ENCODE data around the gene KATNB1.

KATNB1 gene

GRCh38 chr16:57798953-57799599, 63.5 kb downstream of the KATNB1 start:
- DNase-seq: no peak

- DNase-seq: no peak
Observed at GRCh38 chr16:57799600-57800199, 64.1 kb downstream of the KATNB1 start.

DNA sequence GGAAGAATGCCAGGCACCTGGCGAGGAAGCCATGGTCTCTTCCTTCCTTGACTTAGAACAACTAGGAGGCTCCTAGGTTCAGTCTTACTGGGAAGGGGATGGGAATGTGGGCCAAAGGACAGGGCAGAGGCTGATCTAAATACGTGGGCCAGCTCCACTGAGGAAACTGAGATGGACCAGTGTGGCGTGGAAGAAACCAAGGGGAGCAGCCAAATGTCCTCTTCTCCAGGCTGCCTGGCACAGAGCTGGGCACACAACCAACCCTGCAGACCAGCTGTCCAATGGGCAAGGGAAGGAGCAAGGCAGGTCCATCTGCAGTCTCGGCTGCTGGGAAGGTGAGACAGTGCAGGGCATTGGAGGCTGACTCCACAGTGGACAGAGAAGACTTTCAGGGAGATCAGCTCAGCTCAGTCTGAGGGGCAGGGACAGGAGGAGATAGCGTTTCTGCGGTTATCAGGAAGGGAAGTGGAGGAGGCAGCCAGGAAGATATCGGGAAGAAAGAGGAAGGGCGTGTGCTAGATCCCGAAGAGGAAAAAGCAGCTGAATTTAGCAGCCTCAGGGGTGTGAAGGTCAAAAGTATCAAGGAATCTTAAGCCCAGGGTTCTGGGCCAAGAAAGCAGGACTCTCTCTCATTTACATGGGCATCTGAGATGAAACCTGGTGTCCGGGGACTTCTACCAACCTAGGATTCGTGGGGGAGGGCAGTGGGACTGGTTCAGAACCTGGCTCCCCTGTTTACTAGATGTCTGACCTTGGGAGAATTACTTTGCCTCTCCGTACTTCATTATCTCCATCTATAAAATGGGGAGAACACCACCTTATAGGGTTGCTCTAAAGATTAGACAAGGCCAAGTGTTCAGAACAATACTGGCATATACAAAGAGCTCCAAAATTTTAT, 64.9 kb downstream of the KATNB1 start:
- no peak for DNase-seq

GRCh38 chr16:57801098-57801808, 65.7 kb downstream of the KATNB1 start:
- peak; percentile 60 for DNase-seq

- no peak for DNase-seq
Observed at GRCh38 chr16:57801809-57802340, 66.3 kb downstream of the KATNB1 start.

DNA sequence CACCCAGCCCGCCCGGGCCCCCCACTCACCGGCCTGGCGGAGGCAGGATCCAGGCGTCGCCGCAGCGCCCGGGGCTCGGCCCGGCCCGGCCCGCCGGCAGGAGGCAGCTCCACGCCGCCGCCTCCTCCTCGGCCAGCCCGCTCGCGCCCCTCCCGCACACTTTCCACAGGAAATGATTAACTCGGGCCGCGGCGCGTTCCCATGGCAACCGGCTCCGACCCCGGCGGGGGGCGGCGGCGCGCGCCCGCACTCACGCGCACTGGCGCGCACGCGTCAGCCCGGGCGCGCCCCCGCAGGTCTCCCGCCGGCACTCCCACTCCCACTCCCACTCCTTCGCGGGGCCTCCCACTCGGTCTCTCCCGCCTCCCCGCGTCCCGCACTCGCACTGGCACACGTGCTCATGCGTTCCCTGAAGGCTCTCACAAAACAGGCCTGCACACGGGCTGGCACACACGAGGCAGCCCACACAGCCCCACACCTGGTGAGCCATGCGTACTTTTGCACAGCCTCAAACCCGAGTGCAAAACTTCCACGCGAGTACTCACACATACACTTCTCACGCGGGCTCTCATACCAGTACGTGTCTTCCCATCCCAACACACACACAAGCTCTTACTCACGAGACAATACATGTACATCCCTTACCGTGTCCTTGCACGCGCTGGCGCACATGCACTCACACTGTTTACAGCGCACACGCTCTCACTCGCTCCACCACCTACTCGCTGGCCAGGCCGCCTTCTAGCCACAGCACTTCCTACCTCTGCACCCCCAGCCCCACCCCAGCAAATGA, 67.0 kb downstream of the KATNB1 start, which contains the start of gene KIFC3:
Gene KIFC3, minus strand, starts transcription at position 151 of the 793 bp plus-strand sequence. CDS start 4,248 bp downstream, outside the sequence.
- DNase-seq: peak; percentile 71

GRCh38 chr16:57803134-57803990, 67.8 kb downstream of the KATNB1 start:
- DNase-seq: no peak

- no peak for DNase-seq
Observed at GRCh38 chr16:57804111-57804837, 68.7 kb downstream of the KATNB1 start.

DNA sequence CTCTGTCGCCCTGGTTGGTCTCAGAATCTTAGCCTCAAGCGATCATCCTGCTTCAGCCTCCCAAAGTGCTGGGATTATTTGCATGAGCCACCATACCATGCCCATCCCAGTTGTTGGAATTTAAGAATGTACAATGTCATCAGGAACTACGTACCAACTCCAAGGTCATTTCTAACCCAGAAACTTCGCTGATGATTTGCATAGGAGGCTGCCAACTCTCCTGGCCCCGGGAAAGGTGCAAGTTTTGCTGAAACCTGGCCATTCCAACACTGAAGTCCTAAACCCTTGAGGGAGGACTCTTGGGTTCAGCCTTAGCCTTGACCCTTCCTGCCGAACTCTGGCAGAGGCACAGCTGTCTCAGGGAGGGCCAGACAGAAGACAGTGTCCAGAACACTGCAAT, 69.6 kb downstream of the KATNB1 start:
- DNase-seq: no peak

Measured in amniotic stem cell (primary cell).